ENCODE measurements around the gene DMWD. TPM values are rescaled to one million over a fixed set of nuclear protein-coding genes. Genes with fewer than 3 reads are reported as not detected.
"Not testable (repeated sequence)": the region's sequence is repeated elsewhere in the genome, so short reads cannot be mapped to it uniquely, and the experiment has no call there.

Gene DMWD
- total RNA-seq, 1 experiment from 2014 or later: 35.4 TPM

DNA sequence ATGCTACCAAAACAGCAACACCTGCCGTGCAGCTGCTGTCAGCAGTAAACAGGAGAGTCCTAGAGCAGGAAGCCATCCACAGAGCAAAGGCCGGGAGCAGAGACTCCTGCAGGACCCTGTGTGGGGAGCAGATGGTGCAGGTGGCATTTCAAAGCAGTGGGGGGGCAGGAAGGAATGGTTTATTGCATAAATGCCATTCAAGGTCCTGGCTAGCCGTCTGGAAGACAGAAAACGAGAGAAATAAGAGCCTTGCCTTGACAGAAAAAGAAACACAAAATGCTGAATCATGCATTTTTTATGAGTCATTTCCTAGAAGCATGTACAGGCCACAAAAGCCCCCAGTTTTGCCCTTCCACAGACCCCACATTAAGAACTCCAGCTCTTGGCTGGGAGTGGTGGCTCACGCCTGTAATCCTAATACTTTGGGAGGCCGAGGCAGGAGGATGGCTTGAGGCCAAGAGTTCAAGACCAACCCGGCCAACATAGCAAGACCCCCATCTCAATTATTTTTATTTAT, 17.1 kb upstream of the DMWD start:
- no peak overlapping the region for H3K4me3 ChIP-seq
- no peaks in the 10 kb centered on the region for H3K9me3 ChIP-seq (replicated peaks)
- peaks cover 12% of the 10 kb centered on the region for H3K4me1 ChIP-seq (replicated peaks)
- peak; percentile 68 for DNase-seq (ENCODE audit: low read depth in 1 of 2, low spot score in 2 of 2)
- H3K36me3 ChIP-seq: peaks cover 3% of the 10 kb centered on the region; the same call in 1 of the 2 replicates
- no peaks in the 10 kb centered on the region for H3K27me3 ChIP-seq (replicated peaks)
- peak overlapping the region; percentile 33 for H3K27ac ChIP-seq

DNA sequence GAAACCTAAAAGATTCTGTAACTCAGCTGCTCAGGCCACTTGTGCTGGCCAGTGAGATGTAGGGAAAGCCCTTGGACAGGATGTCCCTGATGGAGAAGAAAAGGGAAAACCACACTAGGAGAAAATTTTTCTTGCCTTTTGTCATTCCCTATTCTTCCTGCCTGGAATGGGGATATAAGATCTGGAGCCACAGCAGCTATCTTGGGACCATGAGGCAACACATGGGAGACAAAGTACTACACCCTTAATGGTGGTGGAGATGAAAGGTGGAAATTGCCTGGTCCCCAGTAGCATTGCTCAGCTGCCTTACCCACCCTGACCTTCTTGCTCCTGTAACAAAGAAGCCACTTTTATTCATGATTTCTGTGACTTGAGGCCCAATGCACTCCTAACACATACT, 13.1 kb upstream of the DMWD start:
- Histone ChIP-seq H3K36me3 (no peaks in the 10 kb centered on the region), H3K27me3 (replicated peaks) (no peaks in the 10 kb centered on the region), H3K9me3 (replicated peaks) (no peaks in the 10 kb centered on the region), H3K4me3 (no peak overlapping the region), H3K27ac (no peak overlapping the region), H3K4me1 (replicated peaks) (peaks cover 12% of the 10 kb centered on the region)
- no peak for DNase-seq (ENCODE audit: low read depth in 1 of 2, low spot score in 2 of 2)

DNA sequence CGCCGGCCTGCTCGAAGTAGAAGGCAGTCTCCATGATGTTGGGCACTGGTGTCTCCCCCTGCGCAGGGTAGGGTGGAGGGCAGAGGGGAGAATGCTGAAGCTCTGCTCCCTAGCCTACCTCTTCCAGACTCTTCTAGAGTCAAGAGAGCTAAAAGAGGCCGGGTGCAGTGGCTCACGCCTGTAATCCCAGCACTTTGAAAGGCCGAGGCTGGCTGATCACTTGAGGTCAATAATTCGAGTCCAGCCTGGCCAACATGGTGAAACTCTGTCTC, 12.2 kb upstream of the DMWD start:
- H3K36me3 ChIP-seq: no peaks in the 10 kb centered on the region
- no peaks in the 10 kb centered on the region for H3K27me3 ChIP-seq (replicated peaks)
- no peak overlapping the region for H3K4me3 ChIP-seq
- H3K27ac ChIP-seq: no peak overlapping the region
- no peaks in the 10 kb centered on the region for H3K9me3 ChIP-seq (replicated peaks)
- peaks cover 12% of the 10 kb centered on the region for H3K4me1 ChIP-seq (replicated peaks)
- DNase-seq (ENCODE audit: low read depth in 1 of 2, low spot score in 2 of 2): no peak

DNA sequence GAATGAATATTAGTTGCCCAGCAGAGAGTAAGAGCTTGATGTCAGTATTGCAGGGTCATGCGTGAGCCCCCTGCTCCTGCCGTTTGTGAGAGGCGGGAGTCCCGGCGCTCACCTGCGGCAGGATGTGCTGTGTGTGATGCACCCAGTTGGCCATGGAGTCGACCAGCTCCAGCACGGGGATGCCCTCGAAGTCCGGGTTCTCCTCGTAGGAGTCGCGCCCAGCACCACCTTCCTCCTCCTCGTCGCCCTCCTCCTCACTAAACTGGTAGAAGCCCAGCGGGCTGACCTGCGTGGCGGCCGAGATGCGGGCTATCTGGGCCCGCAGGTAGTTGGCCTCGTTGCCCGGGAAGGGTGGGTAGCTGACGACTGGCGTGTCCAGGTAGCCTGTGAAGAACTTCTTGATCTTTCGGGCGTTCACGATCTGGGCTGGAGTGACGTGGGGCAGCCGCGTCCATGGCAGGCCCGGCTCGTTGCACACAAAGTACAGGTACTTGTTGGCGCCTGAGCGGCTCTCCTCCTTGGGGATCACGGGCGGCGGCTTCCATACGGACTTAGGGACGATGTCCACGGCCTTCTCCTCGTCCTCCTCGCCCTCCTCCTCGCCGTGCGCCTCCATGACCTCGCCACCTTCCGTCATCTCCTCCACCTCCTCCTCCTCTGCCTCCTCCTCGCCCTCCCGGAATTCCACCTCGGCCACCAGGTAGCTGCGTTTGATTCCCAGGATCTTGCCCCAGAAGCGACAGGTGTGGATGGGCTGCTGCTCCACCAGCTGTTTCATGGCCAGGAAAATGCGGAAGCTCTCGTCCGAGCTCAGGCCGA, 11.7 kb upstream of the DMWD start:
- no peak for DNase-seq (ENCODE audit: low read depth in 1 of 2, low spot score in 2 of 2)
- Histone ChIP-seq H3K4me3 (no peak overlapping the region), H3K27ac (no peak overlapping the region), H3K27me3 (replicated peaks) (no peaks in the 10 kb centered on the region), H3K4me1 (replicated peaks) (peaks cover 9% of the 10 kb centered on the region), H3K9me3 (replicated peaks) (no peaks in the 10 kb centered on the region), H3K36me3 (no peaks in the 10 kb centered on the region)

DNA sequence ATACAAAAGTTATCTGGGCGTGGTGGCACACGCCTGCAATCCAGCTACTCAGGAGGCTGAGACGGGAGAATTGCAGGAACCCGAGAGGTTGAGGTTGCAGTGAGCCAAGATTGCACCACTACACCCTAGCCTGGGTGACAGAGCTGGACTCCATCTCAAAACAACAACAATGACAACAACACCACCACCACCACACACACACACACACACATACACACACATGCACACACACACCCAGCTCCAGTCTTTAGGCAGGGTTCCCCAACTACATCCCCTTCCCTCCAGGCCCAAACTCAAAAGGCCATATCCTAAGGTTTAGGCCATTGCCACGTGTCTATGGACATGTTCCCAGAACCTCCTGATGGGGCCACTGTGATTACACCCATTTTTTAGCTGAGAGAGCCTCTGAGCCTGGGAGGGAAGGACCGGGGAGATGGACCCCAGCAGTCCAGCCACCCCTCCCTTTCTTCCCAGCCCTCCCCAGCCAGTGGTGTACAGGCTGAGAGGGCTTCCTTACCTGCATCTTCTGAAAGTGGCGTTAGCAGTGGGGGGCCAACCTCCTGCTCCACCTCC, 9.0 kb upstream of the DMWD start:
- no peak for DNase-seq (ENCODE audit: low read depth in 1 of 2, low spot score in 2 of 2)
- no peak overlapping the region for H3K4me3 ChIP-seq
- no peak overlapping the region for H3K27ac ChIP-seq
- peaks cover 13% of the 10 kb centered on the region for H3K4me1 ChIP-seq (replicated peaks)
- H3K9me3 ChIP-seq (replicated peaks): no peaks in the 10 kb centered on the region
- no peaks in the 10 kb centered on the region for H3K36me3 ChIP-seq
- no peaks in the 10 kb centered on the region for H3K27me3 ChIP-seq (replicated peaks)

DNA sequence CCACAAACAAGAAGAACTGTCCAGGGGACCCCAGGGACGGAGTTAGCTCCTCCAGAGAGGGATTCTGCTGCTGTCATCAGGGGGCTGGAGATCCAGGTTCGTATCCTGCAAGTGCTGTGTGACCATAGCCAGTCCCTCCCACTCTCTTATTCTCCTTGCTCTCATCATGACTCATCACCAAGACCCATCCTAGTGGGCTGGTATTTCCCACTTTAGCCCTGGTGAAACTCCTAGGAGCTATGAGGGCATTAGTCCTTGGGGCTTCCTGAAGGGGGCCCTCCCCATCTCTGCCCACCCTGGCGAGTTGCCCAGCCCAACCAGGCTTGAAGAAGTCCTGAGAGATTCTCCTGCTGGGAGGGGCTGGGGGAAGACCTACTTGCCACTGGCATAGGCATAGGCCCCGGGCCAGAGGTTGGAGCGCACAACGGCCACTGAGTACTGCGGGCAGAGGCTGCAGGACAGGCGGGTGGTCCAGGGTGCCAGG, 7.5 kb upstream of the DMWD start:
- peak in 1 of 2 experiments; percentile 40 for DNase-seq (ENCODE audit: low read depth in 1 of 2, low spot score in 2 of 2)
- no peak overlapping the region for H3K4me3 ChIP-seq
- H3K27me3 ChIP-seq (replicated peaks): no peaks in the 10 kb centered on the region
- H3K9me3 ChIP-seq (replicated peaks): no peaks in the 10 kb centered on the region
- H3K4me1 ChIP-seq (replicated peaks): peaks cover 13% of the 10 kb centered on the region
- H3K27ac ChIP-seq: no peak overlapping the region
- no peaks in the 10 kb centered on the region for H3K36me3 ChIP-seq

DNA sequence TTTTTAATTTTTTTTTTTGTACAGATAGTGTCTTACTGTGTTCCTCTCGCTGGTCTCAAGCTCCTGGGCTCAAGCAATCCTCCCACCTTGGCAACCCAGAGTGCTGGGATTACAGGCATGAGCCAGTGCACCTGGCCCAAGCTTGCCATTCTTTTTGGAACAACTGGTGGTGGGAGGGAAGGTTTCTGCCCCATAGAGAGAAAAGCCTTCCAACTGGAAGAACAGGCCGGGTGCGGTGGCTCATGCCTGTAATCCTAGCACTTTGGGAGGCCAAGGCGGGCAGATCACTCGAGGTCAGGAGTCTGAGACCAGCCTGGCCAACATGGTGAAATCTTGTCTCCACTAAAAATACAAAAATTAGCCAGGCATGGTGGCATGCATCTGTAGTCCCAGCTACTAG, 6.9 kb upstream of the DMWD start:
- H3K27me3 ChIP-seq (replicated peaks); DNase-seq (ENCODE audit: low read depth in 1 of 2, low spot score in 2 of 2); H3K36me3 ChIP-seq: not testable (repeated sequence)

DNA sequence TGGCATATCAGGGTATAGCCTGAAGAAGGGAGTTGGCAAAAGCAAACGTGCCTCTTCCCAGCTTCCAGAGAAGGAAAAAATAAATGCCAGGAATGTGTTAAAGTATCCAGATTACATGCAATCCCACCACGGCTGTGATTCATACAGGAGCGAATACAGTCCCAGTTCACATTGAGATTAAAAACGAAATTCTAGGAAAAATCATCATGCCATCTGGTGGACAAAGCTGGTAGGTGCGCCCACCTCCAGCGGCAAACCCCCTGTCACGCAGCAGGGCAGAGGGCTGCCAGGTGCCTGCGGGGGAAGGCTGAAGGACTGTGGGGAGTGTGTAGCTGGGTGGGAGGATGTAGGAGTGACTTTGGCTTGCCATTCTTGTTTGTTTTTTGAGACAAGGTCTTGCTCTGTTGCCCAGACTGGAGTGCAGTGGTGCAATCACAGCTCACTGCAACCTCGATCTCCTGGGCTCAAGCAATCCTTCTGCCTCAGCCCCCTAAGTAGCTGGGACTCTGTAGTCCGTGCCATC, 6.4 kb upstream of the DMWD start:
- Histone ChIP-seq H3K27ac (no peak overlapping the region), H3K4me1 (replicated peaks) (peaks cover 13% of the 10 kb centered on the region), H3K4me3 (no peak overlapping the region), H3K9me3 (replicated peaks) (no peaks in the 10 kb centered on the region), H3K36me3 (no peaks in the 10 kb centered on the region), H3K27me3 (replicated peaks) (no peaks in the 10 kb centered on the region)
- DNase-seq (ENCODE audit: low read depth in 1 of 2, low spot score in 2 of 2): peak; percentile 73 to 80

More for the DNA sequence above, 6.9 kb upstream of the DMWD start:
- H3K4me1 ChIP-seq (replicated peaks): peaks cover 13% of the 10 kb centered on the region
- not testable (repeated sequence) for H3K9me3 ChIP-seq (replicated peaks); H3K27ac ChIP-seq; H3K4me3 ChIP-seq

DNA sequence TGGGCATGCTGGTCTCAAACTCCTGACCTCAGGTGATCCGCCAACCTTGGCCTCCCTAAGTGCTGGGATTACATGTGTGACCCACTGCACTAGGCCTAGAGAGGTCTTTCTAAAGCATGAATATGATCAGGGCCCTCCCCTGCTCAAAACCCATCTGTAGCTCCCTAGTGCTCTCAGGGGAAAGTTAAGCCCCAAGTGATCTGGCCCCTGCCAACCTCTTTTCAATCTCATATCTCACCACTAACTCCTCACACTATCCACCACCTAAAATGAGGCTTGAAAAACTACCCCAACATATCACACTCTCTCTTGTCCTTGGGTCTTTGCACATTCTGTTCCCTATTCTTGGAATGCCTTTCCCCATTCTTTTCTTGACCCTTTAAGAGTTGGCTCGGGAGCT, 2.0 kb upstream of the DMWD start:
- Histone ChIP-seq H3K27me3 (replicated peaks) (no peaks in the 10 kb centered on the region), H3K9me3 (replicated peaks) (no peaks in the 10 kb centered on the region), H3K4me3 (no peak overlapping the region), H3K4me1 (replicated peaks) (peaks cover 10% of the 10 kb centered on the region), H3K27ac (no peak overlapping the region), H3K36me3 (peaks cover 19% of the 10 kb centered on the region)
- no peak for DNase-seq (ENCODE audit: low read depth in 1 of 2, low spot score in 2 of 2)

DNA sequence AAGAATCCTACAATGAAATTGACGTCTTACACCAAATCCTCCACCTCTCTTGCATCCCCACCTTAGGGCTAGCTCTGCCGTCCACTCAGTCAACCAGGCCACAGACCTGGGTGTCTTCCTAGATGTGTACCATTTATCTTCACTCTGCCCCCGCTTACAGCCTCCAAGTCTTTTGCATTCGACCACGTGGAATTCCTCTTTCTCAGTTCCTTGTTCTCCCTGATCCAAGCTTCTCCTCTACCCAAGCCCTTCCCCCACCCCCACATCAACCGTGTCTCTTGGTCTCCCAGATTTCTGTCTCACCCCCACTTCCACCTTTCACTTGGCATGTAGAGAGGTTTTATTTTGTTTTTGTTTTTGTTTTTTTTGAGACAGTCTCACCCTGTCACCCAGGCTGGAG, 1.2 kb upstream of the DMWD start:
- no peak for DNase-seq (ENCODE audit: low read depth in 1 of 2, low spot score in 2 of 2)
- Histone ChIP-seq H3K4me1 (replicated peaks) (peaks cover 6% of the 10 kb centered on the region), H3K36me3 (peaks cover 27% of the 10 kb centered on the region), H3K27ac (no peak overlapping the region), H3K9me3 (replicated peaks) (no peaks in the 10 kb centered on the region), H3K4me3 (no peak overlapping the region), H3K27me3 (replicated peaks) (no peaks in the 10 kb centered on the region)

DNA sequence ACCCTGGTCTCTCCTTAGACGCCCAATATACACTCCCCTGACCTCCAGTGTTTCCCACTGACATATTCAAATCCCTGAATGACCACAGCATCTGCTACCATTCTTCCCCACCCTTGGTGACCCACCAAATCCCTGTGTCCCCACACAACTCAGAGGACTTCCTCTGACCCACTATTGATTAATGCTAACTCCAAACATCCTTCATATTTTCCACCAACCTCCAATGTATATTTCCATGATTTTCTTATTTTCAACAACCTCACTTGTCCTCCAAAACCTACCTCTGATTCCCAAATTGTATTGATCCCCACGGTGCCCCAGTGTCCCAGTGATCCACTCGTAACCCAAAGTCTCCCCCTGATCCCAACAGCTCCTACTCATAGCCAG, 526 bp upstream of the DMWD start:
- Histone ChIP-seq H3K4me3 (peak overlapping the region; percentile 98), H3K36me3 (peaks cover 34% of the 10 kb centered on the region), H3K4me1 (replicated peaks) (peaks cover 6% of the 10 kb centered on the region), H3K27me3 (replicated peaks) (no peaks in the 10 kb centered on the region), H3K27ac (peak overlapping the region; percentile 12; the same call in 1 of the 2 replicates), H3K9me3 (replicated peaks) (no peaks in the 10 kb centered on the region)
- no peak for DNase-seq (ENCODE audit: low read depth in 1 of 2, low spot score in 2 of 2)

DNA sequence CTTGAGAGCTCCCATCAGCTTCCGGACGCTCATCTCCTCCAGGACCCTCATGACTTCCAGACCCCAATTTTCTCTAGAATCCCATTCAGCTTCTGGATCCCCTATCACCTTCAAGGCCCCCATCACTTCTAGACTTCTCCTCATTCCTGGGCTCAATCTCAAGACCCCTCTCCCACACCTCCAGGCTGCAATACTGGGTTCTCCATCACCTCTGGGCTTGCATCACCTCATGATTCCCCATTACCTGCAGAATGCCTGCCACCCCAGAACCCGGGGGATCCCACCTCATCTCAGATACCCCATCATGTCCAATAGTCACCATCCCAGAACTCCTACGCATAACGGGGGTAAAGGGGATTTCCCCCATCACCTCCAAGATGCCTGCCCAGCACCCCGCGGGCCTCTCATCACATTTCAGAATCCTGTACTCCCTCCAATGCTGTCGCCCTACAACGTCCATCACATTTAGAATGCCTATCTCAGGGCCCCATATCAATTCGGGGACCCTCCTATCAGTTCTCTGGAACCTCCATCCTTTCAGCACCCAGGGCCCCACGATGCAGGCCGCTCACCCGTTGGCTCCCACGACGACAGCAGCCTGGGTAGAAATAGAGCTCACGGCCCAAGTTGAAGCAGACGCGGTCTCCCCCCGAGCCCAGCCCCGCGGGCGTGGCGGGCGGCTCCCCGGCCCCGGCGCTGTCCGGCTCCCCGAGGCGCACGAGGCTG, 738 bp downstream of the DMWD start:
- peaks cover 44% of the 10 kb centered on the region for H3K36me3 ChIP-seq
- H3K27me3 ChIP-seq (replicated peaks): no peaks in the 10 kb centered on the region
- peak overlapping the region; percentile 67; the same call in 1 of the 2 replicates for H3K27ac ChIP-seq
- no peaks in the 10 kb centered on the region for H3K9me3 ChIP-seq (replicated peaks)
- no peak for DNase-seq (ENCODE audit: low read depth in 1 of 2, low spot score in 2 of 2)
- H3K4me3 ChIP-seq: peak overlapping the region; percentile 98
- peaks cover 6% of the 10 kb centered on the region for H3K4me1 ChIP-seq (replicated peaks)

DNA sequence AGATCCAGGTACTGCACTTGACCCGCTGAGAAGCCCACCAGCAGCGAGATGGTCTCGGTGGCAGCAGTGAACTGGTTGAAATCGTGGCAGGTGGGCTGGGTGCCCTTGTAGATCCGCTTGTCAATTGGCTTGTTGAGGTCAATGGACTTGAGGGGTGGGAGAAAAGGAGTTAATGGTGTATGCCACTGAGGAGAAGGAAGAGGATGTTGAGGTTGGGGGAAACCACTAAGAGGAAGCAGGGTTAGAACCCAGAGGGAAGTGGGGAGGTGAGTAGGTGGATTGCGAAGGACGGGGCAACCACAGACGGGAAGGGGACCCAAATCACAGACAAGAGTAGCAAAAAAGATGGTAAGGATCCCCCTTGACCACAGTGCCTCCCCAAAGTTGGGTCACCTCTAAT, 1.7 kb downstream of the DMWD start:
- Histone ChIP-seq H3K9me3 (replicated peaks) (no peaks in the 10 kb centered on the region), H3K36me3 (peaks cover 53% of the 10 kb centered on the region), H3K27ac (no peak overlapping the region), H3K4me3 (no peak overlapping the region), H3K27me3 (replicated peaks) (no peaks in the 10 kb centered on the region), H3K4me1 (replicated peaks) (peaks cover 6% of the 10 kb centered on the region)
- no peak for DNase-seq (ENCODE audit: low read depth in 1 of 2, low spot score in 2 of 2)

All from SJSA1 (cell line).